H9 (cell line): ENCODE data around the gene MCF2L. TPM values are rescaled to one million over a fixed set of nuclear protein-coding genes. Genes with fewer than 3 reads are reported as not detected.

Experiments used
- DNase-seq: peaks from one replicate; pipeline ENCODE4 v3.0.0-alpha.2; 2017
- H2AFZ ChIP-seq: one replicate; pipeline ENCODE4 v1.6.1; 2013; ENCODE audit warnings: mild to moderate bottlenecking, low read length, control low read depth, moderate library complexity
- H2AK5ac ChIP-seq: 2 replicates; pipeline ENCODE4 v1.6.1; 2013; ENCODE audit warnings: low read length, control low read depth, mixed read lengths; ENCODE audit not compliant: insufficient read length
- H2BK120ac ChIP-seq: one replicate; pipeline ENCODE4 v1.6.1; 2013; ENCODE audit warnings: low read depth, mild to moderate bottlenecking, low read length, control low read depth, inconsistent platforms; ENCODE audit not compliant: poor library complexity, severe bottlenecking
- H2BK12ac ChIP-seq: 2 replicates; pipeline ENCODE4 v1.6.1; 2013; ENCODE audit warnings: low read length, control low read depth, mixed read lengths, low read depth; ENCODE audit not compliant: insufficient read length
- H2BK15ac ChIP-seq: 2 replicates; pipeline ENCODE4 v1.6.1; 2013; ENCODE audit warnings: low read depth, low read length, control low read depth
- H2BK20ac ChIP-seq: one replicate; pipeline ENCODE4 v1.6.1; 2013; ENCODE audit warnings: low read depth, mild to moderate bottlenecking, low read length, control low read depth, inconsistent platforms; ENCODE audit not compliant: poor library complexity, severe bottlenecking
- H2BK5ac ChIP-seq: 2 replicates; pipeline ENCODE4 v1.6.1; 2013; ENCODE audit warnings: low read length, control low read depth, mixed read lengths; ENCODE audit not compliant: insufficient read length
- H3K14ac ChIP-seq: 2 replicates; pipeline ENCODE4 v1.6.1; 2013; ENCODE audit warnings: low read length, control low read depth; ENCODE audit not compliant: insufficient read depth
- H3K18ac ChIP-seq: 2 replicates; pipeline ENCODE4 v1.6.1; 2013; ENCODE audit warnings: low read depth, mild to moderate bottlenecking, mixed read lengths, low read length, control low read depth; ENCODE audit not compliant: insufficient read length
- H3K23ac ChIP-seq: 2 replicates; pipeline ENCODE4 v1.6.1; 2013; ENCODE audit warnings: low read length, control low read depth, mixed read lengths, low read depth; ENCODE audit not compliant: insufficient read length
- H3K23me2 ChIP-seq: 2 replicates; pipeline ENCODE4 v1.6.1; 2013; ENCODE audit warnings: low read depth, mild to moderate bottlenecking, mixed read lengths, low read length, control low read depth; ENCODE audit not compliant: insufficient read length, poor library complexity, severe bottlenecking
- H3K27ac ChIP-seq: 2 replicates; pipeline ENCODE4 v1.5.1; 2013; ENCODE audit warnings: low read length, control low read depth, mixed read lengths, low read depth; ENCODE audit not compliant: insufficient read length
- H3K27me3 ChIP-seq: 2 replicates; pipeline ENCODE4 v1.6.1; 2013; ENCODE audit warnings: low read length, control low read depth, inconsistent platforms; ENCODE audit not compliant: insufficient read depth
- H3K4ac ChIP-seq: 2 replicates; pipeline ENCODE4 v1.6.1; 2013; ENCODE audit warnings: low read depth, mild to moderate bottlenecking, control low read depth, inconsistent platforms, low read length, moderate library complexity
- H3K4me1 ChIP-seq: 2 replicates; pipeline ENCODE4 v1.6.1; 2013; ENCODE audit warnings: low read length, control low read depth, inconsistent platforms; ENCODE audit not compliant: insufficient read depth
- H3K4me2 ChIP-seq: 2 replicates; pipeline ENCODE4 v1.6.1; 2013; ENCODE audit warnings: low read length, control low read depth, mixed read lengths; ENCODE audit not compliant: insufficient read length, insufficient read depth
- H3K56ac ChIP-seq: 2 replicates; pipeline ENCODE4 v1.6.1; 2013; ENCODE audit warnings: low read depth, mild to moderate bottlenecking, mixed read lengths, low read length, control low read depth; ENCODE audit not compliant: insufficient read length
- H3K79me1 ChIP-seq: 2 replicates; pipeline ENCODE4 v1.6.1; 2013; ENCODE audit warnings: low read depth, mild to moderate bottlenecking, moderate library complexity, low read length, control low read depth, inconsistent platforms; ENCODE audit not compliant: insufficient read depth, poor library complexity, severe bottlenecking
- H3K79me2 ChIP-seq: 2 replicates; pipeline ENCODE4 v1.6.1; 2013; ENCODE audit warnings: low read length, control low read depth, inconsistent platforms; ENCODE audit not compliant: insufficient read depth
- H3K9ac ChIP-seq: 2 replicates; pipeline ENCODE4 v1.6.1; 2013; ENCODE audit warnings: low read length, control low read depth, mixed read lengths; ENCODE audit not compliant: insufficient read length; ENCODE audit errors: extremely low read depth
- H3K9me3 ChIP-seq: one replicate; pipeline ENCODE4 v1.6.1; 2013; ENCODE audit warnings: low read depth, low read length, inconsistent platforms; ENCODE audit not compliant: control insufficient read depth
- H3T11ph ChIP-seq: one replicate; pipeline ENCODE4 v1.6.1; 2013; ENCODE audit warnings: mild to moderate bottlenecking, low read length, control low read depth, inconsistent platforms
- H4K20me1 ChIP-seq: one replicate; pipeline ENCODE4 v1.6.1; 2013; ENCODE audit not compliant: control insufficient read depth, insufficient read length, insufficient read depth
- H4K5ac ChIP-seq: 2 replicates; pipeline ENCODE4 v1.6.1; 2013; ENCODE audit warnings: low read depth, mild to moderate bottlenecking, mixed read lengths, low read length, control low read depth; ENCODE audit not compliant: insufficient read length
- H4K8ac ChIP-seq: replicated peaks from 2 replicates; pipeline ENCODE4 v1.6.1; 2013; ENCODE audit warnings: low read length, control low read depth, mixed read lengths, low read depth; ENCODE audit not compliant: insufficient read length
- H4K91ac ChIP-seq: 2 replicates; pipeline ENCODE4 v1.6.1; 2013; ENCODE audit warnings: low read depth, mild to moderate bottlenecking, moderate library complexity, mixed read lengths, low read length, control low read depth; ENCODE audit not compliant: insufficient read length
- H3K27ac Mint-ChIP-seq, 3 experiments: 2 replicates in 2 of 3; 3 replicates in 1 of 3; pipeline ENCODE4 v1.8.0; 2020 to 2021; ENCODE audit warnings: mixed read lengths in 3 of 3, mild to moderate bottlenecking in 1 of 3, moderate library complexity in 1 of 3
- H3K27me3 Mint-ChIP-seq: 2 replicates; pipeline ENCODE4 v1.8.0; 2021; ENCODE audit warnings: low read depth, mild to moderate bottlenecking, moderate library complexity, mixed read lengths
- H3K36me3 Mint-ChIP-seq, 3 experiments: 2 replicates in 2 of 3; 3 replicates in 1 of 3; pipeline ENCODE4 v1.8.0; 2020 to 2021; ENCODE audit warnings: low read depth in 3 of 3, mixed read lengths in 3 of 3; ENCODE audit not compliant: insufficient read depth in 1 of 3
- H3K4me1 Mint-ChIP-seq, 2 experiments: 2 replicates each; pipeline ENCODE4 v1.8.0; 2020; ENCODE audit warnings: mixed read lengths in 2 of 2
- H3K4me3 Mint-ChIP-seq, 2 experiments: 2 replicates in 1 of 2; 3 replicates in 1 of 2; pipeline ENCODE4 v1.8.0; 2020 to 2021; ENCODE audit warnings: mild to moderate bottlenecking in 2 of 2, mixed read lengths in 2 of 2, moderate library complexity in 1 of 2
- H3K9me3 Mint-ChIP-seq, 2 experiments: 2 replicates in 1 of 2; 3 replicates in 1 of 2; pipeline ENCODE4 v1.8.0; 2020; ENCODE audit warnings: mild to moderate bottlenecking in 2 of 2, mixed read lengths in 2 of 2, moderate library complexity in 1 of 2
- WGBS: extraction: QIAGEN DNeasy Blood & Tissue Kit; methylation state at CpG from one replicate; pipeline ENCODE4 v1.1.7; 2013; ENCODE audit warnings: missing lambda C conversion rate, low lambda C conversion rate, mixed read lengths; ENCODE audit not compliant: insufficient read length; ENCODE audit errors: extremely low coverage; 5-methylcytosine and 5-hydroxymethylcytosine counted together
- total RNA-seq: library from RNA; stranded (reverse); gene quantifications from 2 replicates; pipeline ENCODE4 v1.2.1, GENCODE V29; 2021
- TF ChIP-seq, protein P1 (sequence below): fragments of 200-600 bp; sonication (generic); conservative IDR thresholded peaks from 3 replicates; pipeline ENCODE4 v1.8.0; 2021; ENCODE audit warnings: antibody characterized with exemption, mild to moderate bottlenecking

MCF2L gene
- total RNA-seq, 1 experiment from 2014 or later, result 18.5 TPM

DNA sequence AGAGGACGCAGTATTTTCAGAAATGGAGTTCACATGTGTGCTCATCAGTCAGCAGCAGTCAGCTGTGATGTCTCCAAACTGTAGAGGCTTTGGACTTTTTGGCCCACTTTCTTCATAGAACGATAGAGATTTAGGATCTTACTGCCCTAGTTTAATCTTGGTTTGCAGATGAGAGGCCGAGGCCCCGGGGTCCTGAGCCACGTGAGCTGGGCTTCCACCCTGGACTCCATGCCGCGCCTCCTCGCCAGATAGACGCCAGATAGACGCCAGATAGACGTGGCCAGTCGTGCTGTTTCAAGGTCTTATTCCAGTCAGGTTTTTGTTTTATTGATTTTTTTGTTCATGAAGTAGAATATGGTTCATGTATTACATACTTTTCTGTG lies 11.7 kb upstream of the MCF2L start:
- Histone ChIP-seq H4K91ac (no peak overlapping the region), H3K4me1 (no peaks in the 10 kb centered on the region; the same call in 1 of the 2 replicates), H3K79me1 (no peaks in the 10 kb centered on the region), H3K18ac (no peak overlapping the region), H3K9me3 (no peaks in the 10 kb centered on the region), H3K56ac (no peak overlapping the region), H4K8ac (no peak overlapping the region), H3K9ac (no peak overlapping the region), H2BK12ac (no peak overlapping the region), H4K5ac (no peak overlapping the region), H3K23ac (no peak overlapping the region), H3T11ph (no peak overlapping the region), H3K4me2 (no peak overlapping the region), H3K4ac (no peak overlapping the region), H3K23me2 (no peaks in the 10 kb centered on the region), H3K27me3 (no peaks in the 10 kb centered on the region), H4K20me1 (no peaks in the 10 kb centered on the region), H3K14ac (no peak overlapping the region), H2BK5ac (no peak overlapping the region), H2AFZ (no peak overlapping the region), H3K27ac (no peak overlapping the region), H2AK5ac (no peak overlapping the region), H2BK20ac (no peak overlapping the region), H3K79me2 (no peaks in the 10 kb centered on the region), H2BK120ac (no peak overlapping the region), H2BK15ac (no peak overlapping the region)
- Mint-ChIP-seq H3K9me3 (no peaks in the 10 kb centered on the region), H3K27me3 (peaks cover 5% of the 10 kb centered on the region), H3K4me1 (peaks cover 24 to 46% of the 10 kb centered on the region in 2 experiments), H3K36me3 (peaks cover 0 to 4% (median 0%) of the 10 kb centered on the region in 3 experiments; a peak in 4 of 7 replicates), H3K27ac (0 out of 7 replicates have a peak overlapping the region, but pooled peaks of 1 of the 3 experiments have one; percentile 44), H3K4me3 (no peak overlapping the region)
- WGBS, result no CpG with 5 or more reads among the region's 12 CpGs
- TF ChIP-seq, protein P1, sequence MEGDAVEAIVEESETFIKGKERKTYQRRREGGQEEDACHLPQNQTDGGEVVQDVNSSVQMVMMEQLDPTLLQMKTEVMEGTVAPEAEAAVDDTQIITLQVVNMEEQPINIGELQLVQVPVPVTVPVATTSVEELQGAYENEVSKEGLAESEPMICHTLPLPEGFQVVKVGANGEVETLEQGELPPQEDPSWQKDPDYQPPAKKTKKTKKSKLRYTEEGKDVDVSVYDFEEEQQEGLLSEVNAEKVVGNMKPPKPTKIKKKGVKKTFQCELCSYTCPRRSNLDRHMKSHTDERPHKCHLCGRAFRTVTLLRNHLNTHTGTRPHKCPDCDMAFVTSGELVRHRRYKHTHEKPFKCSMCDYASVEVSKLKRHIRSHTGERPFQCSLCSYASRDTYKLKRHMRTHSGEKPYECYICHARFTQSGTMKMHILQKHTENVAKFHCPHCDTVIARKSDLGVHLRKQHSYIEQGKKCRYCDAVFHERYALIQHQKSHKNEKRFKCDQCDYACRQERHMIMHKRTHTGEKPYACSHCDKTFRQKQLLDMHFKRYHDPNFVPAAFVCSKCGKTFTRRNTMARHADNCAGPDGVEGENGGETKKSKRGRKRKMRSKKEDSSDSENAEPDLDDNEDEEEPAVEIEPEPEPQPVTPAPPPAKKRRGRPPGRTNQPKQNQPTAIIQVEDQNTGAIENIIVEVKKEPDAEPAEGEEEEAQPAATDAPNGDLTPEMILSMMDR, result no peak
- DNase-seq, result no peak
